Mesenteric fat pad (tissue), 1 donor: ENCODE data around the gene SLC44A1. TPM values are rescaled to one million over a fixed set of nuclear protein-coding genes. Genes with fewer than 3 reads are reported as not detected.

Experiments
- DNase-seq: peaks from one replicate; pipeline ENCODE4 v3.0.0-alpha.2; 2020; ENCODE audit warnings: low spot score
- total RNA-seq: library from RNA; stranded (reverse); fragmentation: NEBNext Ultra II Directional; extraction: Animal tissue kit (Norgen Biotek cat#: 25700); gene quantifications from one replicate; pipeline ENCODE4 v1.2.1, GENCODE V29; 2021
- donor health status: DM: yes; HTN: yes; CAD: no.

The SLC44A1 gene
- total RNA-seq, 1 donor from 2014 or later: 35.3 TPM

- no peak for DNase-seq
Measured at GRCh38 chr9:105297442-105298075, 53.1 kb downstream of the SLC44A1 start.

DNA sequence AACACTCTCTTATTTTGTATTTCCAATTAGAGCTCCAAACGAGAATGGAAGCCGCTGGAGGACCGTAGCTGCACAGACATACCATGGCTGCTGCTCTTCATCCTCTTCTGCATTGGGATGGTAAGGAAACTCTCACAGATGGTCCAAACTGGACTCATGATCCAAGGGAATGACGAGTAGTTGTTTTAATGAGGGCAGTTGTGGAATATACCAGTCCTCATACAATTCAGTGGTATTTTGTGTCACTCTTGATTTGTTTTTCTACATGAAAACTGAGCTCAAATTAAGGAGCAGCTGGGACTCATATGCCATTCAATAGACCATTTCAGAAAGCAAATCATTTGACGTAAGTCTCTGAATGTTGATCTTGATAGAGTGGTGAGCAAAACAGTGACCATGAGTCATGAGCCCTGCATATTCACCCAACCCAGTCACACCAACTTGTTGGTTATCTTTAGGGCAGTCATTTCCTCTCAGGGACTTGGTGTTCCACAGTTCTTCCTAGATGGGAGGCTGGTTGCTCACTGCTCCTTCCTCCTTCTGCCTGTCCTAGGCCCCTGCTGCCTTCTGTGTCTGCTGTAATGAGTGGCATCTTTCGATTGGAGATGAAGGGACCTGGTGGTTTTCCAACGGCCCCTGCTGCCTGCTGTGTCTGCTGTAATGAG lies 54.9 kb downstream of the SLC44A1 start:
- no peak for DNase-seq

GRCh38 chr9:105302728-105303127 lies 58.3 kb downstream of the SLC44A1 start:
- DNase-seq: no peak

DNA sequence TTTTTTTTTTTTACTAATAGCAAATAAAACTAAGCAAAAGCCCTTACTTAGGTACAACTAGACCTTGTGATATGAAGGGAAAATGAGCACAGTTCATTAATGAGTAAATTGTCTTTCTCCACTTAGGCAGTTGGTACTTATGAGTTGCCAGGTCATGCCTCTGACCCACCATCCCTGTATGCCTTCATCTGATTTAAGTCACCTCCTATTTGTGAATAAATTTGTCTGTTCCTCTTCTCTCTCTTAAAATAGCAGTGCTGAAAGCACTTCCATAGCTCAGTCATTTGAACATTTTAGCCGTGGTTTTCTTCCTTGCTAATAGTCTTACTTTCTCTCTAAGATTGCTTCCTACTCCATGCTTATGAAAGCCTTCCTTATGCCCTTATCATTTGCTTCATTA lies 61.4 kb downstream of the SLC44A1 start:
- no peak for DNase-seq

DNA sequence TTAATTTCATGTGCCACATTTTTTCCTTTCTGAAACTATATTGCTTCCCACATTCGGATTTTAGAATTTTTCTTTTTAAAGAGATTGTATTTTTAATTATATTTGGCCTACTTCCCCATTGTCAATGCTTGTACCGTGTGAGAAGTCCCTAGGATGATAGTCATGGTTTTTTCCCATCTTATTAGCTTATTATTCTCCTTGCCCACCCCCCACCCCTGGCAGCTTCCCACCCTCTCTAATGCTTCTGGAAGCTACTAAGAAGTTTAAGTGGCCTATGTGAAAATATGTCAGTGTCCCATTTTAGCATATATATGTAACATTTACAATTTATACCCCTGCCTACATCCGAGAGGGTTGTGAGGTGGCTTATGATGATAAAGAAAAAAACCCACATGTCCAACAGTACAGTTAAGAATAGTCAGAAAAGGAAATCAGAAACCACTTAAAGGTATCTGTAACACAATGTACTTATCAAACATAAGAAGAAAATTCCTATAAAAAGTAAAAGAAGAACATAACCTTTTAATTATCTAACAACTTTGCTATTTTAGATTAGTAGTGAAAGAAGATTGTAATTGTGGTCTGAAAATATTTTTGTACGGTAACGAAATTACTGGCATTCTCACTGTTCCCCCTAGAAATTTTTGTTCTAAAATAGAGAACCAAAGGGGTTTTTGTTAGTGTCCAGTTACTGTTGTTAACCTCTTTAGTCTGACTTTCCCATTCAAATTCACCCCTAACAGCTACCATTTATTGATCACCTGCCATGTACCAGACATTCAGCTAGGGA lies 62.1 kb downstream of the SLC44A1 start:
- no peak for DNase-seq

- no peak for DNase-seq
Measured at GRCh38 chr9:105307591-105308130, 63.2 kb downstream of the SLC44A1 start.

- DNase-seq: no peak
Measured at GRCh38 chr9:105308461-105309341, 64.2 kb downstream of the SLC44A1 start.

GRCh38 chr9:105309531-105309931 lies 65.1 kb downstream of the SLC44A1 start:
- no peak for DNase-seq

GRCh38 chr9:105311306-105311705 lies 66.9 kb downstream of the SLC44A1 start:
- DNase-seq: no peak

DNA sequence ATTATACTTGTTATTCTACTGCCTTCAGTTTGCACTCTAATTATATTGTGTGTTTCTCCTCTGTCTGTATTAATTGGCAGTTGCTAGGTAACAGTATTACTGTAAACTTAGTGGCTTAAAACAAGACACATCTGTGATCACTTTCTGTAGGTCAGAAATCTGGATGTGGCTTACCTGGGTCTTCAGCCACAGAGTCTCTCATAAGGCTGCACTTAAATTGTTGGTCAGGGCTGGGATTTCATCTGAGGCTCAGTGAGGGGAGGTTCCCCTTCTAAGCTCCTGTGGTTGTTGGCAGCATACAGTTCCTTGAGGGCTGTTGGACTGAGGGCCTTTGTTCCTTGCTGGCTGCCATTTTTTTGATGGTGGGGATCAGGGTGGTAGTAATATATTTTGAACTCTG lies 68.8 kb downstream of the SLC44A1 start:
- DNase-seq: no peak

GRCh38 chr9:105316703-105317102 lies 72.3 kb downstream of the SLC44A1 start:
- DNase-seq: no peak

- no peak for DNase-seq
Measured at GRCh38 chr9:105318729-105319191, 74.3 kb downstream of the SLC44A1 start.

GRCh38 chr9:105319202-105319813 lies 74.9 kb downstream of the SLC44A1 start:
- DNase-seq: no peak

- no peak for DNase-seq
Measured at GRCh38 chr9:105320568-105320967, 76.1 kb downstream of the SLC44A1 start.

- DNase-seq: no peak
Measured at GRCh38 chr9:105328296-105328695, 83.8 kb downstream of the SLC44A1 start.

DNA sequence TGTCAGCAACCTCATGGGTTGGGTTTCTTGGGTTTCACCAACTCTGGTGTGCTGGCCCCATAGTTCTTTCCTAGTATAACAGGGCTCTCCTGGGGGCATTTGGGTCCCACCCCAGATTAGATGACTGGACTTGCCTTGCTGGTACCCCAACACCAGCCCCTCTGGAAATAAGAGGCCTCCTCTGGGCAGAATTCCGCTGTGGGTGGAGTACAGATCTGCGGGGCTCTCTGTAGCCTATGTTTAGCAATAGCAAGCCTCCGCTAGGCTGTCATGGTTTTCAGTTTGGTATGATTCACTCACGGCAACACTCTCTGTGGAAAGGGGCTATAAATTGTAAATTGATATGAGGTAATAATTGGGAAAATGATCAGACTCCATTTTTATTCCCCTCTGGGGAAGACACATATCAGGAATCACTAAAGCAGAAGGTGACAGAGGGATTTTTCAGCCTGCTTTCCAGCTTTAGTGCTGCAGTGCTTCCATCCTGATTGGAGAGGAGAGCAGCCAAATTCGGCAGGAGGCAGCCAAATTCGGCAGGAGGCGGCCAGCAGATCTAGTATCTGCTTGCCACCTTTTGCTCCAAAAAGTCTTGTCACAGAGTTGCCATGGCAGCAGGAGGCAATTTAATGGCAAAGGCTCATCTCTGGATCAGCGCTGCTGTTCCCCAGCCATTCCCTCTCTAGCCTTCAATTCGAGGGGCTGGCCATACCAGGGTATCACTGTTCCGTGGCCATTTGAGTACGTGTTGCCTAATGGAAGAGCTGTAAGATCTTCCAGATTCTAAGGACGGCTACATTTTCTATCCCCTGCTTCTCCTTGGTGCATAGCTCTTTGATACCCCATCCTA lies 84.6 kb downstream of the SLC44A1 start:
- DNase-seq: no peak

DNA sequence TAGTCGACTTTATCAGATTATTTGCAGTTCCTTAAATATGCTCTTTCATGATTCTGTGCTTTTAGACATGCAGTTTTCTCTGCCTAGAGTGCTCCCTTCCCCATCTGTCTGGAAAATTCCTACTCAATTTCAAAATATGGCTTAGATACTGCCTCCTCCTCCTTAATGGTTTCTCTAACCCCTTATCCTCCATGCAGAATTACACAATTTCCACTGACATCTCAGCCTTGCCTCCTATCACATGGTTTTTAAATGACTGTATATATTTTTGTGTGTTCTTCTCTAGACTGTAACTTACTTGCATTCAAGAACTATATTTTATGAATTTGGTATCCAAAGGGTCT lies 85.2 kb downstream of the SLC44A1 start:
- DNase-seq: no peak

- DNase-seq: no peak
Measured at GRCh38 chr9:105330201-105330600, 85.8 kb downstream of the SLC44A1 start.

GRCh38 chr9:105330755-105331154 lies 86.3 kb downstream of the SLC44A1 start:
- DNase-seq: no peak

DNA sequence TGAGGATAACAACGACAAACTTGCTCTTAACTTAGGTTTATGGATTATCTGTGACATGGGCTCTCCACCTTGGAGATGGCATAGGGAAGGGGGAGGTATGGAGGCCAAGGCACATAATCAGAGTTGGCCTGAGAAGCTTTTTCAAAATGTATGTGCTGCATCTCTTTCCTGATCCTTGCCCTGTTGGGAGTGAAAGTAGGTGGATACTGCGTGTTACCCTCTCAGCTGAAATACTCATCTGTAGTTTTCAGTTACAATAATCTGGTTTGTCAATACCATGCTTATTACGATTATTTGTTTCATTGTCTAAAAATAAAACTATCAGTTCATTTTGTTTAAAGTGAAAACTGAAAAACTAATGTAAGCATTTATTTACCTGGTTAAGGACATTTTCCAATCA lies 86.7 kb downstream of the SLC44A1 start:
- no peak for DNase-seq
